ENCODE data around the gene HS2ST1.

Gene HS2ST1

GRCh38 chr1:86972262-86972661 is 57.8 kb downstream of the HS2ST1 start:
- H2AFZ ChIP-seq (ENCODE audit: low read length): no peak overlapping the region
- no peaks in the 10 kb centered on the region for H3K36me3 ChIP-seq (ENCODE audit: insufficient read depth, low read length)
- H3K4me1 ChIP-seq (ENCODE audit: insufficient read depth, low read length, severe bottlenecking): peaks cover 39% of the 10 kb centered on the region
- H3K9ac ChIP-seq (ENCODE audit: low read length): no peak overlapping the region
- H3K9me2 ChIP-seq (ENCODE audit: low read depth, low read length): no peaks in the 10 kb centered on the region
- H3K27me3 ChIP-seq (ENCODE audit: insufficient read depth, low read length): no peaks in the 10 kb centered on the region
- no peaks in the 10 kb centered on the region for H3F3A ChIP-seq (ENCODE audit: insufficient read depth, low read length)
- H3K79me2 ChIP-seq (ENCODE audit: insufficient read depth, low read length): peaks cover 95% of the 10 kb centered on the region
- no peaks in the 10 kb centered on the region; the same call in 1 of the 2 replicates for H4K20me1 ChIP-seq (ENCODE audit: insufficient read depth, low read length)
- 0 out of 2 replicates have a peak, but pooled peaks cover 3% of the 10 kb centered on the region for H3K9me3 ChIP-seq (ENCODE audit: low read length)
- no peak overlapping the region for H3K4me3 ChIP-seq (ENCODE audit: low read depth, low read length, poor library complexity, severe bottlenecking)
- no peak for TF ChIP-seq EZH2 (IDR thresholded peaks at IDR 0.05; ENCODE audit: borderline replicate concordance, low read length)
- no peak for TF ChIP-seq CTCF (IDR thresholded peaks at IDR 0.05; ENCODE audit: low read length)
- no peak overlapping the region for H3K4me2 ChIP-seq (ENCODE audit: low read length)
- peak overlapping the region; percentile 47 for H3K27ac ChIP-seq (ENCODE audit: low read depth, low read length, poor library complexity, severe bottlenecking)

GRCh38 chr1:86975993-86976550 is 61.6 kb downstream of the HS2ST1 start:
- no peaks in the 10 kb centered on the region for H3F3A ChIP-seq (ENCODE audit: insufficient read depth, low read length)
- H3K27me3 ChIP-seq (ENCODE audit: insufficient read depth, low read length): no peaks in the 10 kb centered on the region
- H3K4me2 ChIP-seq (ENCODE audit: low read length): no peak overlapping the region
- no peaks in the 10 kb centered on the region for H3K9me2 ChIP-seq (ENCODE audit: low read depth, low read length)
- H2AFZ ChIP-seq (ENCODE audit: low read length): no peak overlapping the region
- peaks cover 37% of the 10 kb centered on the region for H3K4me1 ChIP-seq (ENCODE audit: insufficient read depth, low read length, severe bottlenecking)
- H3K9ac ChIP-seq (ENCODE audit: low read length): no peak overlapping the region
- H3K79me2 ChIP-seq (ENCODE audit: insufficient read depth, low read length): peaks cover 81% of the 10 kb centered on the region
- no peaks in the 10 kb centered on the region; the same call in 1 of the 2 replicates for H4K20me1 ChIP-seq (ENCODE audit: insufficient read depth, low read length)
- H3K4me3 ChIP-seq (ENCODE audit: low read depth, low read length, poor library complexity, severe bottlenecking): no peak overlapping the region
- peaks cover 12% of the 10 kb centered on the region for H3K36me3 ChIP-seq (ENCODE audit: insufficient read depth, low read length)
- TF ChIP-seq CTCF (IDR thresholded peaks at IDR 0.05; ENCODE audit: low read length): no peak
- no peak for TF ChIP-seq EZH2 (IDR thresholded peaks at IDR 0.05; ENCODE audit: borderline replicate concordance, low read length)
- no peak overlapping the region for H3K27ac ChIP-seq (ENCODE audit: low read depth, low read length, poor library complexity, severe bottlenecking)
- H3K9me3 ChIP-seq (ENCODE audit: low read length): peaks cover 6% of the 10 kb centered on the region

- H3K9me2 ChIP-seq (ENCODE audit: low read depth, low read length): no peaks in the 10 kb centered on the region
- H4K20me1 ChIP-seq (ENCODE audit: insufficient read depth, low read length): no peaks in the 10 kb centered on the region; the same call in 1 of the 2 replicates
- peaks cover 31% of the 10 kb centered on the region for H3K4me1 ChIP-seq (ENCODE audit: insufficient read depth, low read length, severe bottlenecking)
- no peak overlapping the region for H3K4me2 ChIP-seq (ENCODE audit: low read length)
- no peak overlapping the region for H2AFZ ChIP-seq (ENCODE audit: low read length)
- H3K9me3 ChIP-seq (ENCODE audit: low read length): peaks cover 6% of the 10 kb centered on the region
- no peak overlapping the region for H3K27ac ChIP-seq (ENCODE audit: low read depth, low read length, poor library complexity, severe bottlenecking)
- TF ChIP-seq CTCF (IDR thresholded peaks at IDR 0.05; ENCODE audit: low read length) (no peak), EZH2 (IDR thresholded peaks at IDR 0.05; ENCODE audit: borderline replicate concordance, low read length) (no peak)
- H3F3A ChIP-seq (ENCODE audit: insufficient read depth, low read length): no peaks in the 10 kb centered on the region
- H3K4me3 ChIP-seq (ENCODE audit: low read depth, low read length, poor library complexity, severe bottlenecking): no peak overlapping the region
- peaks cover 12% of the 10 kb centered on the region for H3K36me3 ChIP-seq (ENCODE audit: insufficient read depth, low read length)
- H3K27me3 ChIP-seq (ENCODE audit: insufficient read depth, low read length): no peaks in the 10 kb centered on the region
- no peak overlapping the region for H3K9ac ChIP-seq (ENCODE audit: low read length)
- peaks cover 76% of the 10 kb centered on the region for H3K79me2 ChIP-seq (ENCODE audit: insufficient read depth, low read length)
Observed at GRCh38 chr1:86976664-86977063, 62.2 kb downstream of the HS2ST1 start.

Data from OCI-LY1 (cell line).